Activated naive CD8-positive, alpha-beta T cell treated with anti-CD3 and anti-CD28 coated beads, Interleukin-2, amount 10 ng/mL, durations not matched to agents 7 days and 5 days (primary cell): Measurements from ENCODE around the gene SERPINH1. TPM values are rescaled to one million over a fixed set of nuclear protein-coding genes. Genes with fewer than 3 reads are reported as not detected.

Source experiments
- ATAC-seq: fragments of 150-1000 bp; cut with Tn5 transposase; one replicate; pipeline ENCODE4 v1.10.0; 2021; ENCODE audit warnings: low read depth, moderate library complexity
- POLR2A ChIA-PET: fragments of 350-600 bp; sonication (Branson Sonifier 250); formaldehyde crosslinking; loops from one replicate; lab custom pipeline; 2021; ENCODE audit warnings: antibody characterized with exemption; lab: Charles Lee
- DNase-seq: peaks from one replicate; pipeline ENCODE4 v3.0.0; 2021
- H3K27ac Mint-ChIP-seq: one replicate; pipeline ENCODE4 v1.8.0; 2022; ENCODE audit warnings: mild to moderate bottlenecking, mixed read lengths
- H3K27me3 Mint-ChIP-seq: one replicate; pipeline ENCODE4 v1.8.0; 2022; ENCODE audit warnings: mild to moderate bottlenecking, moderate library complexity, mixed read lengths
- H3K36me3 Mint-ChIP-seq: one replicate; pipeline ENCODE4 v1.8.0; 2021; ENCODE audit warnings: mild to moderate bottlenecking, mixed read lengths
- H3K4me1 Mint-ChIP-seq: one replicate; pipeline ENCODE4 v1.8.0; 2021; ENCODE audit warnings: mixed read lengths
- H3K4me3 Mint-ChIP-seq: one replicate; pipeline ENCODE4 v1.8.0; 2022; ENCODE audit warnings: mild to moderate bottlenecking, moderate library complexity, mixed read lengths
- H3K9me3 Mint-ChIP-seq: one replicate; pipeline ENCODE4 v1.8.0; 2021; ENCODE audit warnings: mixed read lengths
- total RNA-seq, 2 experiments: library from RNA; stranded (reverse); gene quantifications; one replicate each; pipeline ENCODE4 v1.2.3, GENCODE V29; 2021

The SERPINH1 gene
- total RNA-seq, 2 experiments from 2014 or later, result 15.7 to 17.8 TPM

DNA sequence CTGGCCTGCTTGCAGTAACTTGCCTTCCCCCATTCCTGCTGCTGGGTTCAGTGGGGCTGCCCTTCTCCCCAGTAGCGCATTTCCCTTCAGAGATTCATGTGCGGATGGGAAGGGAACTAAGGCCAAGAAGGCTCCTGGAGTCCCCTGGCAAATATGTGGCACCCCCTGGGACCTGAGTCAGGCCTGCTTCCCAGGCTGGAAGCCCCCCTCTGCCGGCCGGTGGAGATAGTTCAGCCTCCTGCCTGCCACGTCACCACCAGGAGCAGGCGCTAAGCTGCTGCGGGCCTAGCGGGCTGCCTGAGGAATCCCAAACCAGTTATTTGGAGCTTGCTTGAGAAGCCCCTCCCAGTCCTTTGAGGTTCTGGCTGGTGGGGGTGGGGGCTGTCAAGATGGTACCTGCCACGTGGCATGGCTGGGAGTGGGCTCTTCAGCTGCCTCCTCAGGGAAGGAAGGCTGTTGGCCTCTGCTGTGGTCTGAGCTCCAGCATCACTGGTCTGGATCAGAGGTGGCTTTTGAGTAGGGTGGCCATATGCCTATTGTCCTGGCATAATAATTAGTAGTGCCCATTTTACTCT, 2.0 kb downstream of the SERPINH1 start:
- H3K27me3 Mint-ChIP-seq, result peaks cover 4% of the 10 kb centered on the region

DNA sequence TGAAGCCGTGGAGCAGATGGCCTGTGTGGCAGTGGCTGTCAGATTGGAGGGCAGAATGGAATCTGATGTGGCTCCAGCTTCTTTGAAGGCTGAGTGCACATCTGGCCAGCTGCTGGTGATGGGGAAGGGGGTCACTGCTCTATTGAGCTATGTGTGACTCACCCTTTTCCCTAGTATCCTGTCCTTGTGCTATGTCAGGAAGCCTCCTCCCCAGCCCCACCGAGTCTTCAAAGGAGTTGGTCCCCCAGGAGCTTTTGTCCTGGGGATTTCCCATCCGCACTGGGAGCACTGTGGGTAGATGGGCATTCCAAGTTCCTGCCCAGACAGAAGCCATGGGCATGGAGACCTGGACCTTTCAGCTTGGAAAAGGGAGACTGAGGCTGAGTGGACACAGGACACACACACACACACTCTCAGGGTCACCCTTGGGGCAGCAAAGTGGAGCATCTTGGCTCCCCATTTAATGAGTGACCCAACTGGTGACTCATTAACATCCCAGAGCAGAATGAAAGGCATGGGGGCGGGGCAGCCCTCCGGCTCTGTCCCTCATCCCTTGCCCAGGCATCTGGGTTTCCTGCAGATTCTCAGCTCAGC, 3.3 kb downstream of the SERPINH1 start:
- DNase-seq (no peak), ATAC-seq (no peak)
- H3K27ac Mint-ChIP-seq, result peak overlapping the region; percentile 40
- peaks cover 37% of the 10 kb centered on the region for H3K4me1 Mint-ChIP-seq
- POLR2A ChIA-PET, result interaction anchor here (0.9 to 1.4 kb wide), 3 partner anchors 11 to 16 kb away, joined by 3 read pairs; no protein-coding TSS in a partner anchor
- H3K36me3 Mint-ChIP-seq, result peaks cover 10% of the 10 kb centered on the region
- no peak overlapping the region for H3K4me3 Mint-ChIP-seq
- no peaks in the 10 kb centered on the region for H3K9me3 Mint-ChIP-seq
- peaks cover 4% of the 10 kb centered on the region for H3K27me3 Mint-ChIP-seq

More for the DNA sequence above, 2.0 kb downstream of the SERPINH1 start:
- peaks cover 10% of the 10 kb centered on the region for H3K36me3 Mint-ChIP-seq
- peak overlapping the region; percentile 96 for H3K4me3 Mint-ChIP-seq
- DNase-seq, result no peak
- ATAC-seq, result no peak
- H3K27ac Mint-ChIP-seq, result peak overlapping the region; percentile 53
- H3K9me3 Mint-ChIP-seq, result no peaks in the 10 kb centered on the region
- POLR2A ChIA-PET, result no interaction called here
- H3K4me1 Mint-ChIP-seq, result peaks cover 37% of the 10 kb centered on the region

DNA sequence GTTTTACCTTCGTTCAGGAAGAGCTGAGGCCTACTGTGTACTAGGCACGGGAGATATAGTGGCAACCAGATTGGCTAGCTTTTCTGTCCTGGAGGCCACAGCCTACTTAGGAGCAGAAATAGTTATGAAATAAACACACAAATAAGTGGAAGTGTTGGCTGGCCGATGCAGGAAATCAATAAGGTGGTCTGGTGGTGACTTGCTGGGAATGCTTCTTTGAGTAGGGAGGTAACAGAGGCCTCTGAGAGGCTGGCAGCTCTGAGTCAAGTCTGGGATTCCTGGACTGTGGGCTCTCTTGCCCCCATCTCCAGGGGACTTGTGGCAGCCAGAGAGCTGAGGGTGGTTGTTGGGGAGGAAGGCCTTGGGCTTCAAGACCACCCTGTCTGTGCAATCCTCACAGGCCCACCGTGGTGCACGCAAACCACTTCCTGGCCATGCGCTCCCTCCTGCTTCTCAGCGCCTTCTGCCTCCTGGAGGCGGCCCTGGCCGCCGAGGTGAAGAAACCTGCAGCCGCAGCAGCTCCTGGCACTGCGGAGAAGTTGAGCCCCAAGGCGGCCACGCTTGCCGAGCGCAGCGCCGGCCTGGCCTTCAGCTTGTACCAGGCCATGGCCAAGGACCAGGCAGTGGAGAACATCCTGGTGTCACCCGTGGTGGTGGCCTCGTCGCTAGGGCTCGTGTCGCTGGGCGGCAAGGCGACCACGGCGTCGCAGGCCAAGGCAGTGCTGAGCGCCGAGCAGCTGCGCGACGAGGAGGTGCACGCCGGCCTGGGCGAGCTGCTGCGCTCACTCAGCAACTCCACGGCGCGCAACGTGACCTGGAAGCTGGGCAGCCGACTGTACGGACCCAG, 4.1 kb downstream of the SERPINH1 start:
- peak; percentile 38 for ATAC-seq
- POLR2A ChIA-PET, result interaction anchor here (0.8 to 1.4 kb wide), 4 partner anchors 12 to 17 kb away, joined by 3 read pairs; no protein-coding TSS in a partner anchor
- Mint-ChIP-seq H3K36me3 (peaks cover 11% of the 10 kb centered on the region), H3K9me3 (no peaks in the 10 kb centered on the region), H3K4me1 (peaks cover 34% of the 10 kb centered on the region), H3K27ac (peak overlapping the region; percentile 88), H3K27me3 (no peaks in the 10 kb centered on the region), H3K4me3 (peak overlapping the region; percentile 5)
- DNase-seq, result peak; percentile 68

DNA sequence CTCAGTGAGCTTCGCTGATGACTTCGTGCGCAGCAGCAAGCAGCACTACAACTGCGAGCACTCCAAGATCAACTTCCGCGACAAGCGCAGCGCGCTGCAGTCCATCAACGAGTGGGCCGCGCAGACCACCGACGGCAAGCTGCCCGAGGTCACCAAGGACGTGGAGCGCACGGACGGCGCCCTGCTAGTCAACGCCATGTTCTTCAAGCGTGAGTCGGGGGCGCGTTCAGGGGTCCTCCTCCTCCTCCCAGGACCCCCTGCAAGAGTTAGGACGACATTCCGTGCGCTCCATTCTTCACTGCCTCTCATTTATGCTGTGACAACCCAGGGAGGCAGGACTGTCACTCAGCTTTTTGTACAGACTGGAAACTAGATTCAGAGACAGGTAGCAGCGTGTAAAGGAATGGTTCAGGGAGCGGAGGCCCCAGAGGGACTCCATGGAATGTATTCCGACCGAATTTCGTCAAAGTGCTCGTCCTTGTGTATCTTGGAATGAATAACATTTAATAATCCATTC, 4.8 kb downstream of the SERPINH1 start:
- H3K27ac Mint-ChIP-seq, result no peak overlapping the region
- no peak for DNase-seq
- peaks cover 31% of the 10 kb centered on the region for H3K4me1 Mint-ChIP-seq
- H3K36me3 Mint-ChIP-seq, result peaks cover 11% of the 10 kb centered on the region
- POLR2A ChIA-PET, result interaction anchor here (1.1 kb wide), 1 partner anchor 10 kb away, joined by 3 read pairs; no protein-coding TSS in a partner anchor
- no peak overlapping the region for H3K4me3 Mint-ChIP-seq
- H3K27me3 Mint-ChIP-seq, result no peaks in the 10 kb centered on the region
- H3K9me3 Mint-ChIP-seq, result no peaks in the 10 kb centered on the region
- ATAC-seq, result no peak

DNA sequence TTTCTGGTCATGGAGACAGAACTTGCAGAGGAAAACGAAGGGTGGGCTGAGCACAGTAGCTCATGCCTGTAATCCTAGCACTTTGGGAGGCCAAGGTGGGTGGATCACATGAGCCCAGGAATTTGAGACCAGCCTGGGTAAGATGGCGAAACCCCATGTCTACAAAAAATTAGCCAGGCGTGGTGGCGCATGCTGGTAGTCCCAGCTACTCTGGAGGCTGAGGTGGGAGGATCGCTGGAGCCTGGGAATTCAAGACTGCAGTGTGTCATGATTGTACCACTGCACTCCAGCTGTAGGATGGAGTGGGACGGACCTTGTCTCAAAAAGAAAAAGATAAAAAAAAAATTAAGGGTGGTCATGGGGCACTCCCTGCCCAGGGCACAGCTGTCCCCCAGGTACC, 5.9 kb downstream of the SERPINH1 start:
- Mint-ChIP-seq H3K36me3 (peaks cover 14% of the 10 kb centered on the region), H3K27ac (no peak overlapping the region), H3K4me1 (peaks cover 24% of the 10 kb centered on the region), H3K9me3 (no peaks in the 10 kb centered on the region), H3K27me3 (no peaks in the 10 kb centered on the region), H3K4me3 (no peak overlapping the region)
- ATAC-seq (no peak), DNase-seq (no peak)
- POLR2A ChIA-PET, result interaction anchor here (1.1 kb wide), 1 partner anchor 9 kb away, joined by 3 read pairs; no protein-coding TSS in a partner anchor

DNA sequence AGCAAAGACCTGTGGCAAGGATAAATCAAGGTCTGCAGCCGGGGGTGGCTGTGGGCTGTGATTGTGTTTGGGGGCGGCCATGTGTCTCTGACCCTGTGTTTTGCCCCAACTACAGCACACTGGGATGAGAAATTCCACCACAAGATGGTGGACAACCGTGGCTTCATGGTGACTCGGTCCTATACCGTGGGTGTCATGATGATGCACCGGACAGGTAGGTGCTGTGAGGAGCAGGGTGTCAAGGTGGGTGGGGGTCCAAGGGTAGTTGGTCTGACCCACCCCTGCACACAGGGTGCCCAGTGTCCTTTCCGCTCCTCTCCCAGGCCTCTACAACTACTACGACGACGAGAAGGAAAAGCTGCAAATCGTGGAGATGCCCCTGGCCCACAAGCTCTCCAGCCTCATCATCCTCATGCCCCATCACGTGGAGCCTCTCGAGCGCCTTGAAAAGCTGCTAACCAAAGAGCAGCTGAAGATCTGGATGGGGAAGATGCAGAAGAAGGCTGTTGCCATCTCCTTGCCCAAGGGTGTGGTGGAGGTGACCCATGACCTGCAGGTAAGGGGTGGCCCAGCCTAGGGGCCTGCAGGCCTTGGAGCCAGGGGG, 6.7 kb downstream of the SERPINH1 start:
- no peak overlapping the region for H3K27ac Mint-ChIP-seq
- ATAC-seq (no peak), DNase-seq (no peak)
- POLR2A ChIA-PET, result no interaction called here
- no peaks in the 10 kb centered on the region for H3K9me3 Mint-ChIP-seq
- no peak overlapping the region for H3K4me3 Mint-ChIP-seq
- peaks cover 14% of the 10 kb centered on the region for H3K36me3 Mint-ChIP-seq
- no peaks in the 10 kb centered on the region for H3K27me3 Mint-ChIP-seq
- peaks cover 18% of the 10 kb centered on the region for H3K4me1 Mint-ChIP-seq

DNA sequence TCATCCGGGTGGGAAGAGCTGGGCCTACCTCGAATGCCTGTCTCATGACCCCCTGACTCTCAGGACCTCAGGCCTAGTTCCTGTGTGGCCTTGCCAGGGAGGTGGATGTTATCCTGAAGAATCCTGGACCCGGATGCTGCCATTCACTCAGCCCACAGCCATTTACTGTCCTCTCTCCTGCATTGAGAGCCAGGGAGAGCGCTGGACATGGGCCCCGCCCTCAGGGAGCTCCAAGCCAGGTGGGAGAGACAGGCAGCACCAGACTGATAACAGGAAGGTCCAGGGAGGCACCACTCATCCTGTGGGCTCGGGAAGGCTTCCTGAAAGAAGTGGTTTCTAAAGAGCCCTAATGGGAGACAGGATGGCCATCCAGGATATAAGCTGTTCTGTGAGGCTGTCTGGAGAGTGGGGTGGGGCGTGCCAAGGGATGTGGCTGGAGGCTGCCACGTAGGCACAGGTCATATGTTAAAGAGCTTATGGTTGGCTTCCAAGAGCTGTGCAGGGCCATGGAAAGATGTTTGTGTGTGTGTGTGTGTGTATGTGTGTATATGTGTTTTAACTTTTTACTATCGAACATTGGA, 8.6 kb downstream of the SERPINH1 start:
- ATAC-seq, result no peak
- no peak overlapping the region for H3K4me3 Mint-ChIP-seq
- peaks cover 14% of the 10 kb centered on the region for H3K36me3 Mint-ChIP-seq
- H3K9me3 Mint-ChIP-seq, result no peaks in the 10 kb centered on the region
- peaks cover 10% of the 10 kb centered on the region for H3K4me1 Mint-ChIP-seq
- no peaks in the 10 kb centered on the region for H3K27me3 Mint-ChIP-seq
- no peak for DNase-seq
- POLR2A ChIA-PET, result interaction anchor here (0.8 kb wide), 1 partner anchor 24 kb away, joined by 3 read pairs; no protein-coding TSS in a partner anchor
- no peak overlapping the region for H3K27ac Mint-ChIP-seq

DNA sequence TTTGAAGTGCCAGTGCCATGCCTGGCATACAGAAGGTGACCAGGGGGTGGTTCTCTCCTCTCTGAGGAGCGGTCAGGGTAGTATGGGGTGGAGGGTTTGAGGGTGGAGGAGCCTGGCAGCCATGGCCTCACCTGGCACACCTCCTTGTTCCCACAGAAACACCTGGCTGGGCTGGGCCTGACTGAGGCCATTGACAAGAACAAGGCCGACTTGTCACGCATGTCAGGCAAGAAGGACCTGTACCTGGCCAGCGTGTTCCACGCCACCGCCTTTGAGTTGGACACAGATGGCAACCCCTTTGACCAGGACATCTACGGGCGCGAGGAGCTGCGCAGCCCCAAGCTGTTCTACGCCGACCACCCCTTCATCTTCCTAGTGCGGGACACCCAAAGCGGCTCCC, 9.6 kb downstream of the SERPINH1 start:
- POLR2A ChIA-PET, result interaction anchor here (0.8 kb wide), 1 partner anchor 23 kb away, joined by 3 read pairs; no protein-coding TSS in a partner anchor
- Mint-ChIP-seq H3K36me3 (peaks cover 14% of the 10 kb centered on the region), H3K9me3 (no peaks in the 10 kb centered on the region), H3K4me3 (no peak overlapping the region), H3K27ac (no peak overlapping the region), H3K27me3 (no peaks in the 10 kb centered on the region), H3K4me1 (peaks cover 10% of the 10 kb centered on the region)
- no peak for ATAC-seq
- no peak for DNase-seq

DNA sequence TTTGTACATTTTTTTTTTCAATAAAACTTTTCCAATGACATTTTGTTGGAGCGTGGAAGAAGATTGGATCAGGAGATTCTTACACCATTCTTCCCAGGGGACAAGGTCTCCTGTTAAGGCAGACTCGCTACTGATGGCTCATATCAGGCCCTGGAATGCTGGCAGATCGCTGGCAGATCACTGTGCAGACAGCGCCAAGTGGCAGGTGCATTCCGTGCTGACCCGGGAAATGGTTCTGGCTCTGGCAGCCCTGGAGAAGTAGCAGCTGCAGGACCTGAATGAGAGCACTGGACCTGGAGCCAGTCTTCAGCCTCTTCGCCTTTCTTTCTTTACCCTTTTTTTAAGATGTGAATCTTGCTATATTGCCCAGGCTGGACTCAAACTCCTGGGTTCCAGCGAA, 10.7 kb downstream of the SERPINH1 start:
- Mint-ChIP-seq H3K4me1 (peaks cover 11% of the 10 kb centered on the region), H3K27ac (no peak overlapping the region), H3K9me3 (no peaks in the 10 kb centered on the region), H3K36me3 (peaks cover 14% of the 10 kb centered on the region), H3K27me3 (no peaks in the 10 kb centered on the region), H3K4me3 (no peak overlapping the region)
- DNase-seq (no peak), ATAC-seq (no peak)
- POLR2A ChIA-PET, result no interaction called here

DNA sequence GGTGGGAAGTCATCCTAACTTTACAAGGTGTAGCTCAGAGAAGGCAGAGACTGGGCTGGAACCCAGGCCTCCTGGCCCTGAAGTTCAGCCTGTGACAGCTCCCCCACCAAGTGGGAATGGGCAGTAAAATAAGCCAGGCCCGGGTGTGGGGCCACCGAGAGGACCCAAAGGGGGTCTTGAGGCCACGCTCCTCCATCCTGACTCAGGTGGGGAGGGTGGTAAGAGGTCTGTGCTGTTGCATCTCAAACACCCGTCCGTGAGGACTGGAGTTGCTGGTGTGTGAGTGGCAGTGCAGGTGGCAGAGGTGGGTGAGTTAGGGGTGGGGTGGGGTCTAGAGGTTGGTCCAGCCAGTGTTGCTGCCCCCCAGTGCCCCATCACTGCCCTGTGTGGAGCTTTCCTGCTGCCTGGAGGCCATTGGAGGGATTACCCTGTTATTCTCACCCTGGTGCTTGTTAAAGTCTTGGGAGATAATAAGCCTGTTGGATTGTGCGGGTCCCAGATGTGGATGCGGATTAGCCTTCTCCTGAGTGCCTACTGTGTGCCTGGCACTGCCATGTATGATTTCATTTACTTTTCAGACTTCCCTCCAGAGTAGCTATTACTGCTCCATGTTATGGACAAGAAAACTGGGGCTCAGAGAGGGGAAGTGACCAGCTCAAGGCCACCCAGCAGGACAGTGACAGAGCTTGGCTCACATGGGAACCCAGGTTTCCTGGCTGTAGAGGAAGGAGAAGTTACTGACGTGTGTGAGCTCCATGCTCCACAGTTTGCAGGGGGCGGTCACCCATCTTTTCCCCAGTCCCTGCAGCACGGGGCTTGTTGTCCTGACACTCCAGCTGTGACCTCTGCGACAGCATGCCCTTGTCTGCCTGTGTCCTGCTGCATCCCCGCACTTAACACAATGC, 12.9 kb downstream of the SERPINH1 start:
- no peak for ATAC-seq
- POLR2A ChIA-PET, result interaction anchor here (2.6 kb wide), 1 partner anchor 13 kb away, joined by 9 read pairs; the partner anchor contains the start of gene SERPINH1
- Mint-ChIP-seq H3K4me3 (no peak overlapping the region), H3K27me3 (no peaks in the 10 kb centered on the region), H3K36me3 (peaks cover 4% of the 10 kb centered on the region), H3K27ac (no peak overlapping the region), H3K9me3 (no peaks in the 10 kb centered on the region), H3K4me1 (peaks cover 18% of the 10 kb centered on the region)
- no peak for DNase-seq

DNA sequence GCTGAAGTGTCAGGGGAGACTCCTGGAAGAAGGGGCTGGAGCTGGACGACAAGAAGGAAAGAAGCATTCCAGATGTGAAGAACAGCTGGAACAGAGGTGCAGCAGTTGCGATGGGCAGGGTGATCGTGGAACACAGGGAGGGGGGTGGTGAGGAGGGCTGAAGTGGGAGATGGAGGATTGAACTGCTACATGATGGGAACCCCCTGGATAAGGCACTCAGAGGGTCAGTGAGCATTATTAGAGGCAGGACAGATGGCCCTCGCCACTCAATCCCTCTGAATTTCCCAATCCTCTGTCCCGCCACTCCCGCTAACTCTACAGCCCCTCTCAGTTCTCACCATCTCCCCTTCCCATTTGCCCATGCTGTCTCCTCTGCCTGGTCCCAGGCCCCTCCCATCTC, 14.0 kb downstream of the SERPINH1 start:
- H3K4me3 Mint-ChIP-seq, result no peak overlapping the region
- no peak overlapping the region for H3K27ac Mint-ChIP-seq
- DNase-seq (no peak), ATAC-seq (no peak)
- POLR2A ChIA-PET, result interaction anchor here (0.7 to 2.6 kb wide), 2 partner anchors 9 to 14 kb away, joined by 3 to 9 read pairs; partner anchors contain the start of gene SERPINH1
- peaks cover 19% of the 10 kb centered on the region for H3K4me1 Mint-ChIP-seq
- H3K9me3 Mint-ChIP-seq, result no peaks in the 10 kb centered on the region
- H3K36me3 Mint-ChIP-seq, result peaks cover 3% of the 10 kb centered on the region
- peaks cover 2% of the 10 kb centered on the region for H3K27me3 Mint-ChIP-seq

DNA sequence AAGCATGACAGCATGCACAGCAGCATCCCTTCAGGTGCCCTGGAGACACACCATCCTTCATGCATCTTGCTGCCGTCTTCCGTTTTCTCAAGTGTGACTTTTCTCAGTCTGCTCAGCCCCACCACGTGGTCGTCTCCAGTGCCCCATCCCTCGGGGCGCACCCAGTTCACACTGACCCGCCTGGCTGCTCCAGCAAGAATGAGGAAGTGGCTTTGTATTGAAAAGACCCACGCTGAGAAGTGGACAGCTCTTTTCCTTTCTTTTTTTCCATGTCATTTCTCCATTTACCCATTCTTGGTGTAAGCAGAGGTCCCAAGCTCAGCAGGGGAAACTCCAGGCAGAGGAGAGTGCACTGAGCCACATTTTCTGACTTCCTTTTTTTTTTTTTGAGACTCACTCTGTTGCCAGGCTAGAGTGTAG, 14.5 kb downstream of the SERPINH1 start:
- peaks cover 19% of the 10 kb centered on the region for H3K4me1 Mint-ChIP-seq
- H3K36me3 Mint-ChIP-seq, result peaks cover 3% of the 10 kb centered on the region
- H3K27ac Mint-ChIP-seq, result no peak overlapping the region
- POLR2A ChIA-PET, result interaction anchor here (0.7 kb wide), 1 partner anchor 9 kb away, joined by 3 read pairs; no protein-coding TSS in a partner anchor
- DNase-seq (no peak), ATAC-seq (peak; percentile 43)
- H3K27me3 Mint-ChIP-seq, result peaks cover 2% of the 10 kb centered on the region
- H3K4me3 Mint-ChIP-seq, result no peak overlapping the region
- H3K9me3 Mint-ChIP-seq, result no peaks in the 10 kb centered on the region
